ENCODE results near the gene THAP7. TPM values are rescaled to one million over a fixed set of nuclear protein-coding genes. Genes with fewer than 3 reads are reported as not detected.

Gene THAP7
- total and polyA plus RNA-seq, 2 of the 13 experiments (the other 11 are each of a cell fraction or from before 2014, with no cell fraction given) = 13.0 to 25.5 TPM

GRCh38 chr22:20963201-20964052 lies 38.5 kb downstream of the THAP7 start (continued):
- TF ChIP-seq ARID4A (CRISPR knock-in tag; IDR thresholded peaks at IDR 0.05; ENCODE audit: borderline replicate concordance) (peak; percentile 35; the same call in 1 of the 2 replicates), AHDC1 (CRISPR knock-in tag; IDR thresholded peaks at IDR 0.05; ENCODE audit: borderline replicate concordance) (0 out of 2 replicates have a peak, but pooled peaks have one; percentile 39), PATZ1 (CRISPR knock-in tag; IDR thresholded peaks at IDR 0.05) (peak; percentile 67; the same call in 1 of the 2 replicates), TFAP4 (IDR thresholded peaks at IDR 0.05; ENCODE audit: borderline replicate concordance, low read depth) (peak; percentile 71; the same call in 1 of the 2 replicates), REPIN1 (CRISPR knock-in tag; IDR thresholded peaks at IDR 0.05; ENCODE audit: borderline replicate concordance, low read depth) (peak; percentile 61; the same call in 1 of the 2 replicates), TFDP1 (CRISPR knock-in tag; IDR thresholded peaks at IDR 0.05; ENCODE audit: borderline replicate concordance) (peak; percentile 15; the same call in 1 of the 2 replicates), ZNF350 (CRISPR knock-in tag; IDR thresholded peaks at IDR 0.05; ENCODE audit: borderline replicate concordance, low read depth) (peak; percentile 74), PHF8 (CRISPR knock-in tag; IDR thresholded peaks at IDR 0.05) (peak; percentile 68; the same call in 1 of the 2 replicates), ZNF451 (CRISPR knock-in tag; IDR thresholded peaks at IDR 0.05) (0 out of 2 replicates have a peak, but pooled peaks have one; percentile 0), ISL2 (CRISPR knock-in tag; IDR thresholded peaks at IDR 0.05) (peak; percentile 33; the same call in 1 of the 2 replicates), ZNF772 (CRISPR knock-in tag; IDR thresholded peaks at IDR 0.05) (0 out of 2 replicates have a peak, but pooled peaks have one; percentile 20)
